GM12878 (cell line): Measurements from ENCODE around the gene USP25. TPM values are rescaled to one million over a fixed set of nuclear protein-coding genes. Genes with fewer than 3 reads are reported as not detected.

Experiments
- MYC ChIP-seq: IDR thresholded peaks from 2 replicates; pipeline ENCODE4 v1.6.1; 2011; ENCODE audit warnings: mild to moderate bottlenecking, low read length, moderate library complexity, inconsistent platforms; ENCODE audit not compliant: insufficient read depth, insufficient replicate concordance, insufficient read length, severe bottlenecking
- PBX3 ChIP-seq: IDR thresholded peaks from 2 replicates; pipeline ENCODE4 v1.6.1; 2011; ENCODE audit warnings: mild to moderate bottlenecking, low read depth, low read length, moderate library complexity; ENCODE audit not compliant: insufficient replicate concordance
- ZBTB33 ChIP-seq: fragments of 450-650 bp; IDR thresholded peaks from 2 replicates; pipeline ENCODE4 v1.6.1; 2017; ENCODE audit warnings: mild to moderate bottlenecking
- ZNF217 ChIP-seq: fragments of 450-650 bp; IDR thresholded peaks from 2 replicates; pipeline ENCODE4 v1.6.1; 2017; ENCODE audit warnings: antibody characterized with exemption, mild to moderate bottlenecking
- ZNF622 ChIP-seq: fragments of 450-650 bp; IDR thresholded peaks from 2 replicates; pipeline ENCODE4 v1.6.1; 2017; ENCODE audit warnings: mild to moderate bottlenecking, inconsistent platforms
- ZNF687 ChIP-seq: fragments of 450-650 bp; IDR thresholded peaks from 2 replicates; pipeline ENCODE4 v1.6.1; 2017; ENCODE audit warnings: mild to moderate bottlenecking, moderate library complexity
- polyA plus RNA-seq, 11 experiments: library from polyadenylated mRNA; depleted of rRNA in 4 of 11; unstranded in 6 of 11; stranded (reverse) in 5 of 11; fragments of >200 nt; fragmentation: Nextera tagmentation in 4 of 11; fragmentation: Illumina TruSeq in 1 of 11; extraction: Ambion mirVana in 4 of 11; extraction: Trizol in 1 of 11; gene quantifications; 1 replicate in 1 of 11; 2 replicates in 10 of 11; pipeline versions ENCODE4 v1.2.1 to v1.2.3, GENCODE V29; 2011 to 2016; ENCODE audit warnings: inconsistent platforms in 2 of 11, missing spikeins in 2 of 11, low read depth in 1 of 11
- total RNA-seq, 4 experiments: library from RNA; depleted of rRNA in 3 of 4; stranded (reverse); fragments of >200 nt in 3 of 4; fragmentation: Illumina TruSeq in 1 of 4; extraction: Trizol in 1 of 4; gene quantifications; 2 replicates each; pipeline versions ENCODE4 v1.2.1 to v1.2.3, GENCODE V29; 2013 to 2021

USP25 gene
- total and polyA plus RNA-seq, 10 of the 15 experiments (the other 5 are each of a cell fraction or from before 2014, with no cell fraction given), result 1.5 to 31.3 (median 23.4) TPM

- TF ChIP-seq PBX3, result no peak
- no peak for TF ChIP-seq MYC
- TF ChIP-seq ZBTB33, result no peak
- no peak for TF ChIP-seq ZNF622
- no peak for TF ChIP-seq ZNF217
- TF ChIP-seq ZNF687, result no peak
Observed at GRCh38 chr21:15759469-15759868, 29.7 kb downstream of the USP25 start (continued).
